K562 (cell line): ENCODE measurements around the gene CITED1. TPM values are rescaled to one million over a fixed set of nuclear protein-coding genes. Genes with fewer than 3 reads are reported as not detected.

Source experiments
- BRD9 ChIP-seq: fragments of 450-650 bp; IDR thresholded peaks from 2 replicates; pipeline ENCODE4 v1.6.1; 2018; ENCODE audit warnings: low read depth; ENCODE audit not compliant: partially characterized antibody
- C11orf30 ChIP-seq: fragments of 450-650 bp; IDR thresholded peaks from 2 replicates; pipeline ENCODE4 v1.6.1; 2016; ENCODE audit warnings: low read depth, mild to moderate bottlenecking
- ELF2 ChIP-seq: fragments of 250-450 bp; sonication (Bioruptor Pico); IDR thresholded peaks from 2 replicates; pipeline ENCODE4 v1.5.0; 2021; ENCODE audit warnings: mild to moderate bottlenecking
- ERF ChIP-seq: fragments of 450-650 bp; formaldehyde crosslinking; IDR thresholded peaks from 2 replicates; pipeline ENCODE4 v1.4.0; 2020; ENCODE audit warnings: mild to moderate bottlenecking, mixed read lengths
- ESRRA ChIP-seq: fragments of 450-650 bp; IDR thresholded peaks from 2 replicates; pipeline ENCODE4 v1.6.1; 2014; ENCODE audit warnings: low read depth, mild to moderate bottlenecking, moderate library complexity, borderline replicate concordance
- HLTF ChIP-seq: fragments of 450-650 bp; IDR thresholded peaks from 2 replicates; pipeline ENCODE4 v1.6.1; 2016
- HNRNPL ChIP-seq: fragments of 200-400 bp; formaldehyde crosslinking; IDR thresholded peaks from 2 replicates; pipeline ENCODE4 v1.6.1; 2017; ENCODE audit warnings: low read depth, mild to moderate bottlenecking, low read length
- HNRNPUL1 ChIP-seq: fragments of 200-400 bp; formaldehyde crosslinking; IDR thresholded peaks from 2 replicates; pipeline ENCODE4 v1.6.1; 2017; ENCODE audit warnings: low read length
- NFIX ChIP-seq: fragments of 250-450 bp; sonication (Bioruptor Pico); IDR thresholded peaks from 2 replicates; pipeline ENCODE4 v1.4.0; 2020; ENCODE audit warnings: low read depth, mild to moderate bottlenecking, moderate library complexity
- NONO ChIP-seq, 2 experiments: fragments of 200-400 bp in 1 of 2; fragments of 450-650 bp in 1 of 2; formaldehyde crosslinking in 1 of 2; IDR thresholded peaks; 2 replicates each; pipeline ENCODE4 v1.6.1; 2017; ENCODE audit warnings: low read depth in 2 of 2, mild to moderate bottlenecking in 2 of 2, moderate library complexity in 2 of 2, low read length in 1 of 2
- NUFIP1 ChIP-seq: fragments of 450-650 bp; IDR thresholded peaks from 2 replicates; pipeline ENCODE4 v1.6.1; 2018; ENCODE audit not compliant: partially characterized antibody
- PHTF2 ChIP-seq: fragments of 250-450 bp; sonication (Bioruptor Pico); IDR thresholded peaks from 2 replicates; pipeline ENCODE4 v1.5.0; 2021; ENCODE audit warnings: mild to moderate bottlenecking
- PML ChIP-seq: IDR thresholded peaks from 2 replicates; pipeline ENCODE4 v1.6.1; 2012; ENCODE audit warnings: low read length, inconsistent platforms
- SIRT6 ChIP-seq: IDR thresholded peaks from one replicate; pipeline ENCODE4 v1.6.1; 2012; ENCODE audit warnings: low read depth, mild to moderate bottlenecking, control low read depth, inconsistent platforms, low read length, moderate library complexity
- TEAD1 ChIP-seq, 2 experiments: fragments of 450-650 bp in 1 of 2; sonication (generic) in 1 of 2; formaldehyde crosslinking; IDR thresholded peaks; 2 replicates each; pipeline versions ENCODE4 v1.4.0 to v1.8.0; 2020 to 2022; ENCODE audit warnings: mild to moderate bottlenecking in 2 of 2, missing genetic modification reagents in 1 of 2
- ZC3H11A ChIP-seq: IDR thresholded peaks from 2 replicates; pipeline ENCODE4 v1.6.1; 2012; ENCODE audit warnings: low read depth, low read length, improper control_type of control experiment
- ZNF444 ChIP-seq: fragments of 250-450 bp; sonication (Bioruptor Pico); IDR thresholded peaks from 2 replicates; pipeline ENCODE4 v1.4.0; 2020; ENCODE audit warnings: mild to moderate bottlenecking, moderate library complexity
- ZNF75A ChIP-seq: fragments of 450-650 bp; formaldehyde crosslinking; IDR thresholded peaks from 2 replicates; pipeline ENCODE4 v1.4.0; 2020; ENCODE audit warnings: mild to moderate bottlenecking
- polyA plus RNA-seq, 8 experiments: library from polyadenylated mRNA; depleted of rRNA in 4 of 8; stranded (reverse) in 5 of 8; unstranded in 3 of 8; fragments of >200 nt; fragmentation: Nextera tagmentation in 2 of 8; fragmentation: Illumina TruSeq in 1 of 8; extraction: Ambion mirVana in 2 of 8; extraction: Trizol in 1 of 8; gene quantifications; 2 replicates each; pipeline versions ENCODE4 v1.2.1 to v1.2.3, GENCODE V29; 2011 to 2014; ENCODE audit warnings: inconsistent platforms in 1 of 8, missing spikeins in 1 of 8
- total RNA-seq, 7 experiments: library from RNA; depleted of rRNA in 6 of 7; stranded (reverse); fragments of >200 nt in 6 of 7; fragmentation: Illumina TruSeq in 2 of 7; extraction: Trizol in 2 of 7; gene quantifications; 2 replicates each; pipeline versions ENCODE4 v1.2.1 to v1.2.3, GENCODE V29; 2011 to 2021; ENCODE audit warnings: low replicate concordance in 1 of 7
- TF ChIP-seq, protein P1 (sequence below): sonication (generic); formaldehyde crosslinking; IDR thresholded peaks from 2 replicates; pipeline ENCODE4 v1.8.0; 2022; ENCODE audit warnings: missing genetic modification reagents, mild to moderate bottlenecking, moderate library complexity, borderline replicate concordance
- TF ChIP-seq, protein P2 (sequence below): fragments of 200-800 bp; sonication (Bioruptor generic); IDR thresholded peaks from 2 replicates; pipeline ENCODE4 v1.6.1; 2017; ENCODE audit warnings: missing genetic modification characterization, missing compliant biosample characterization
- TF ChIP-seq, protein P3 (sequence below): fragments of 250-450 bp; sonication (Bioruptor Pico); IDR thresholded peaks from 2 replicates; pipeline ENCODE4 v1.5.1; 2021; ENCODE audit warnings: mild to moderate bottlenecking
- TF ChIP-seq, protein P4 (sequence below): fragments of 450-650 bp; IDR thresholded peaks from one replicate; pipeline ENCODE4 v1.6.1; 2018; ENCODE audit warnings: mild to moderate bottlenecking, moderate library complexity; ENCODE audit not compliant: partially characterized antibody
- TF ChIP-seq, protein P5 (sequence below): IDR thresholded peaks from 2 replicates; pipeline ENCODE4 v1.6.1; 2012; ENCODE audit warnings: low read depth, low read length, improper control_type of control experiment, borderline replicate concordance

The CITED1 gene
- total and polyA plus RNA-seq, 9 of the 15 experiments (the other 6 are each of a cell fraction or from before 2014, with no cell fraction given) = 0.56 to 5.8 (median 4.2) TPM

DNA sequence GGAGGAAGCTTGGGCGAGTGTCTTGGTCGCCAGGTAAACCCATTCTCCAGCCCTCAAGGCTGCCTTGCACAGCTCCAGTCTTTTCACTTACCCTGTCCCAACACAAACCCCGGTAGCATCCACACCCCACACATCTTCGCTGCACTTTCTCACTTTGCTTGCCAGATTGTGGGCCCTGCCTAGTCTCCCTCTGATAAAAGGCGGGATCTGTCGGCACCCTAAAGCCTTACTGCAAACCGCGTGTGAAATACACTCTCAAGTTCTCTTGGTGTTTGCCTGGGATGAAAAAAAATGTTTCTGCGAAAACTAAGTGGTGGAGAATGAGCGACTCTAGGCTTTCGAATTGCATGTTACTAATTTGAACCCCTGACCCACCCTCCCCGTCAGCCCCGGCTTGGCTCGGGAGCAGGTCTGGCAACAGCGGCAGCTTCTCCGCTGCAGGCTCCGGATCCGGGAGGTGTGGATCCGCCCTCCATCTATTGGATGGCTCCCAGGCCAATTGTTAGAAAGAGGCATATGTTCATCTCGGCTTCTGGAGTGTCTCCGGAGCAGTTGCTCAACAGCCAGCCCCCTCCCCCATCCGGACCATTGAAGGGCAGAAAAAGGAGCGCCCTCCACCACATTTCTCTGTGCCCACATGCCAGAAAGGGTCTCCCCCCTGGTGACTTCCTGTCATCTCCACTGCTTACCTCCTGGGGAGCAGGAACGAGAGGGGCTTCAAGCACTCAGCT is 3.0 kb upstream of the CITED1 start (continued):
- no peak for TF ChIP-seq NFIX (CRISPR knock-in tag)
- no peak for TF ChIP-seq HLTF
- TF ChIP-seq ELF2 = no peak
- TF ChIP-seq SIRT6 = no peak
- no peak for TF ChIP-seq ZC3H11A
- TF ChIP-seq, protein P1, sequence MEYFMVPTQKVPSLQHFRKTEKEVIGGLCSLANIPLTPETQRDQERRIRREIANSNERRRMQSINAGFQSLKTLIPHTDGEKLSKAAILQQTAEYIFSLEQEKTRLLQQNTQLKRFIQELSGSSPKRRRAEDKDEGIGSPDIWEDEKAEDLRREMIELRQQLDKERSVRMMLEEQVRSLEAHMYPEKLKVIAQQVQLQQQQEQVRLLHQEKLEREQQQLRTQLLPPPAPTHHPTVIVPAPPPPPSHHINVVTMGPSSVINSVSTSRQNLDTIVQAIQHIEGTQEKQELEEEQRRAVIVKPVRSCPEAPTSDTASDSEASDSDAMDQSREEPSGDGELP (CRISPR knock-in tag) = peak; percentile 33; the same call in 1 of the 2 replicates
- TF ChIP-seq ZNF75A (CRISPR knock-in tag) = no peak
- TF ChIP-seq, protein P2, sequence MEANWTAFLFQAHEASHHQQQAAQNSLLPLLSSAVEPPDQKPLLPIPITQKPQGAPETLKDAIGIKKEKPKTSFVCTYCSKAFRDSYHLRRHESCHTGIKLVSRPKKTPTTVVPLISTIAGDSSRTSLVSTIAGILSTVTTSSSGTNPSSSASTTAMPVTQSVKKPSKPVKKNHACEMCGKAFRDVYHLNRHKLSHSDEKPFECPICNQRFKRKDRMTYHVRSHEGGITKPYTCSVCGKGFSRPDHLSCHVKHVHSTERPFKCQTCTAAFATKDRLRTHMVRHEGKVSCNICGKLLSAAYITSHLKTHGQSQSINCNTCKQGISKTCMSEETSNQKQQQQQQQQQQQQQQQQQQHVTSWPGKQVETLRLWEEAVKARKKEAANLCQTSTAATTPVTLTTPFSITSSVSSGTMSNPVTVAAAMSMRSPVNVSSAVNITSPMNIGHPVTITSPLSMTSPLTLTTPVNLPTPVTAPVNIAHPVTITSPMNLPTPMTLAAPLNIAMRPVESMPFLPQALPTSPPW = no peak
- no peak for TF ChIP-seq NONO (IDR thresholded peaks at IDR 0.05; ENCODE audit: low read depth in 2 of 2, low read length in 1 of 2)
- TF ChIP-seq, protein P3, sequence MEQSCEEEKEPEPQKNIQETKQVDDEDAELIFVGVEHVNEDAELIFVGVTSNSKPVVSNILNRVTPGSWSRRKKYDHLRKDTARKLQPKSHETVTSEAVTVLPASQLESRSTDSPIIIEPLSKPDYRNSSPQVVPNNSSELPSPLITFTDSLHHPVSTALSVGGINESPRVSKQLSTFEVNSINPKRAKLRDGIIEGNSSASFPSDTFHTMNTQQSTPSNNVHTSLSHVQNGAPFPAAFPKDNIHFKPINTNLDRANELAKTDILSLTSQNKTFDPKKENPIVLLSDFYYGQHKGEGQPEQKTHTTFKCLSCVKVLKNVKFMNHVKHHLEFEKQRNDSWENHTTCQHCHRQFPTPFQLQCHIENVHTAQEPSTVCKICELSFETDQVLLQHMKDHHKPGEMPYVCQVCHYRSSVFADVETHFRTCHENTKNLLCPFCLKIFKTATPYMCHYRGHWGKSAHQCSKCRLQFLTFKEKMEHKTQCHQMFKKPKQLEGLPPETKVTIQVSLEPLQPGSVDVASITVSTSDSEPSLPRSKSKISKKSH = no peak
- no peak for TF ChIP-seq HNRNPL
- TF ChIP-seq ERF (CRISPR knock-in tag) = no peak
- TF ChIP-seq ESRRA = no peak
- 0 out of 2 replicates have a peak, but pooled peaks have one; percentile 22 for TF ChIP-seq ZNF444
- TF ChIP-seq, protein P4, sequence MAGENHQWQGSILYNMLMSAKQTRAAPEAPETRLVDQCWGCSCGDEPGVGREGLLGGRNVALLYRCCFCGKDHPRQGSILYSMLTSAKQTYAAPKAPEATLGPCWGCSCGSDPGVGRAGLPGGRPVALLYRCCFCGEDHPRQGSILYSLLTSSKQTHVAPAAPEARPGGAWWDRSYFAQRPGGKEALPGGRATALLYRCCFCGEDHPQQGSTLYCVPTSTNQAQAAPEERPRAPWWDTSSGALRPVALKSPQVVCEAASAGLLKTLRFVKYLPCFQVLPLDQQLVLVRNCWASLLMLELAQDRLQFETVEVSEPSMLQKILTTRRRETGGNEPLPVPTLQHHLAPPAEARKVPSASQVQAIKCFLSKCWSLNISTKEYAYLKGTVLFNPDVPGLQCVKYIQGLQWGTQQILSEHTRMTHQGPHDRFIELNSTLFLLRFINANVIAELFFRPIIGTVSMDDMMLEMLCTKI = no peak
- TF ChIP-seq C11orf30 = no peak
- TF ChIP-seq TEAD1 (CRISPR knock-in tag; IDR thresholded peaks at IDR 0.05) = no peak
- TF ChIP-seq HNRNPUL1 = no peak
- TF ChIP-seq, protein P5, sequence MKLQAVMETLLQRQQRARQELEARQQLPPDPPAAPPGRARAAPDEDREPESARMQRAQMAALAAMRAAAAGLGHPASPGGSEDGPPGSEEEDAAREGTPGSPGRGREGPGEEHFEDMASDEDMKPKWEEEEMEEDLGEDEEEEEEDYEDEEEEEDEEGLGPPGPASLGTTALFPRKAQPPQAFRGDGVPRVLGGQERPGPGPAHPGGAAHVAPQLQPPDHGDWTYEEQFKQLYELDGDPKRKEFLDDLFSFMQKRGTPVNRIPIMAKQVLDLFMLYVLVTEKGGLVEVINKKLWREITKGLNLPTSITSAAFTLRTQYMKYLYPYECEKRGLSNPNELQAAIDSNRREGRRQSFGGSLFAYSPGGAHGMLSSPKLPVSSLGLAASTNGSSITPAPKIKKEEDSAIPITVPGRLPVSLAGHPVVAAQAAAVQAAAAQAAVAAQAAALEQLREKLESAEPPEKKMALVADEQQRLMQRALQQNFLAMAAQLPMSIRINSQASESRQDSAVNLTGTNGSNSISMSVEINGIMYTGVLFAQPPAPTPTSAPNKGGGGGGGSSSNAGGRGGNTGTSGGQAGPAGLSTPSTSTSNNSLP = no peak
- TF ChIP-seq BRD9 = no peak
- TF ChIP-seq NUFIP1 = no peak
- no peak for TF ChIP-seq PML
- no peak for TF ChIP-seq PHTF2 (CRISPR knock-in tag)
